HG02759 (cell line): ENCODE measurements around the gene SLC6A19.
"Not testable (repeated sequence)": the region's sequence is repeated elsewhere in the genome, so short reads cannot be mapped to it uniquely, and the experiment has no call there.

Source experiments
- ATAC-seq: cut with Tn5 transposase; IDR thresholded peaks from one replicate; pipeline ENCODE4 v1.9.1; 2021; ENCODE audit warnings: mild to moderate bottlenecking, moderate library complexity; ENCODE audit not compliant: unreplicated experiment

SLC6A19 gene

DNA sequence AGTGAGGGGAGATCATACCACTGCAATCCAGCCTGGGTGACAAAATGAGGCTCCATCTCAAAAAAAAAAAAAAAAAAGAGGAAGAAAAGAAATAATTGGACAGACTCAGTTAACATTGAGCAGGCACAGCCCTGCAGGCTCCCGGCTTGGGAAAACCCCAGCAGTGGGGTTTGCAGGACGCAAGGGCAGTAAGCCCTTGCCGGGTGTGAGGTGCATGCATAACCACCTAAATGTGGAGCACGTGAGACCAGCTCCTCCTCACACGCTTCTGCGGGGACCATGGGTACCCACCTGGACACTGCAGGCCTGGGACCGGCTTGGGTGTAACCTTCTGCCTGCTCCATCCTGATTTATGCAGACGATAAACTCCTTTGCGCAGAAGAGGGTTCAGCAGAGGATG, 19.0 kb downstream of the SLC6A19 start:
- no peak for ATAC-seq

DNA sequence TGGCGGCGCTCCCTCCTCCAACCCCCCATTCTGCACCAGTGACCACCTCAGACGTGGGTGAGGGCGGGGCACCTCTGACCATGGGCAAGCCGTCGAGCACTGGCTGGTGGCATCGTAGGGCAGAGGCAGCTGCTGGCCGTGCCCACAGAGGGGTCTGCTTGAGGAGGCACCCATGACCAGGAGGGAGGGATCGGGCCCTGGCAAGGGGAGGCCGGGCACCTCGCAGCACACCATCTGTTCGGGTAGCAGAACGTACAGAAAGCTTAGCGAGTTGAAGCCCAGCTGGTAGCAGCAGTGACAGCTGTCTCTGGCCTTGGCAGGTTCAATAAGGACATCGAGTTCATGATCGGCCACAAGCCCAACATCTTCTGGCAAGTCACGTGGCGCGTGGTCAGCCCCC, 19.4 kb downstream of the SLC6A19 start:
- no peak for ATAC-seq

DNA sequence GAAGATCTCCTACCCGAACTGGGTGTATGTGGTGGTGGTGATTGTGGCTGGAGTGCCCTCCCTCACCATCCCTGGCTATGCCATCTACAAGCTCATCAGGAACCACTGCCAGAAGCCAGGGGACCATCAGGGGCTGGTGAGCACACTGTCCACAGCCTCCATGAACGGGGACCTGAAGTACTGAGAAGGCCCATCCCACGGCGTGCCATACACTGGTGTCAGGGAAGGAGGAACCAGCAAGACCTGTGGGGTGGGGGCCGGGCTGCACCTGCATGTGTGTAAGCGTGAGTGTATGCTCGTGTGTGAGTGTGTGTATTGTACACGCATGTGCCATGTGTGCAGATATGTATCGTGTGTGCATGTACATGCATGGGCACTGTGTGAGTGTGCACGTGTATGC, 20.3 kb downstream of the SLC6A19 start:
- ATAC-seq, result no peak

DNA sequence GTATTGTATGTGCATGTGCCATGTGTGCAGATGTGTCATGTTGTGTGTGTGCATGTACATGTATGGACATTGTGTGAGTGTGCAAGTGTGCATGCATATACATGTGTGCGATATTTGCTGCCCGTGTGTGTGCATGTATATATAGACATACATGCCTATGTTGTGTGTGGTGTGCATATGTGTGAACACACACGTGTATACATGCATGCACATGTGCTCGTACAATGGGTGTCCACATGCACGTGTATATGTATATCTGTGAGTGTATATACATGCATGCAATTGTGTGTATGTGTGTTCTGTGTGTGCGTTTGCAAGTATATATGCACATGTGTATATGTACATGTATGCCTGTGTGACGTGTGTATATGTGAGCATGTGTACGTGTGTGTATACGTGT, 20.8 kb downstream of the SLC6A19 start:
- no peak for ATAC-seq

DNA sequence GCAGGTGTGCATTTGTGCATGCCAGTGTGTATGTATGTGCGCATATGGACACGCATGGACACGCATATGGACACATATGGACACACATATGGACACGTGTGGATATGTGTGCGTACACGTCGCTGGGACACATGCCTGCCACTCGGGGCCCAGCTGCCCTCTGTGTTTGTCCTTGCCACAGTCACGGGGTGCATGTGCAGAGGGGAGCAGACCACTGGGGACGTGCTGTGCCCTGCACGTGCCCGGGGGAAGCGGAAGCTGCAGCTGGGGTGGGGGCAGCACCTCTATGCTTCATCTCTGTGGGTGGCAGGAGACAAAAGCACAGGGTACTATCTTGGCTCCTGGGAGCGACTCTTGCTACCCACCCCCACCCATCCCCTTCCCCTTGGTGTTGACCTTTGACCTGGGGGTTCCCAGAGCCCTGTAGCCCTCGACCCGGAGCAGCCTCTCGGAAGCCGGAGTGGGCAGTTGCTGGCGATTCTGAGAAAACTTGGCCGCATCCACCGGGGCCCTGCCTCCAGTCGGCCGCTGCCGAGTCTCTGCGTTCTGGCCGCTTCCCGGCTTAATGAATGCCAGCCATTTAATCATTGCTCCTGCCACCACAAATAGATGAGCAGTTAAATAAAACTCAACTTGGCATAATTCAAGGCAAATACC, 21.4 kb downstream of the SLC6A19 start:
- ATAC-seq, result no peak

DNA sequence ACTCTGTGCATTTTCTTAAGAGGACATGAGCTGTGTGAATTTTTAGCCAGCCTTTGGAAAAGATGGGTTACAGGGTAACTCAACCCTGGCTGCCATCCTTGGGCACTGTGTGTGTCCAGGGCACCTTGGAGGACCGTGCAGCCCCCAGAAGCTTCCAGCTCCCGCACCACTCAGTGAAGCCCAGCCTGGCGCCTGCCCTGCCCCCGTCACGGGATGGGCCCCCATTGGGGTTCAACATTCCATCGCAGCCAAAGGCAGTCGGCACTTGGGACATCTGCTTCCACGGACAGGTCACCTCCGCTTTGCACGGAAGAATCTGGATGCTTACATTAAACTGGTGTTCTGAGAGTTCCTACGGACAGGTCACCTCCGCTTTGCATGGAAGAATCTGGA, 21.9 kb downstream of the SLC6A19 start:
- ATAC-seq, result no peak

GRCh38 chr5:1224631-1225030, 23.2 kb downstream of the SLC6A19 start:
- no peak for ATAC-seq

GRCh38 chr5:1225081-1225480, 23.7 kb downstream of the SLC6A19 start, which contains the start of gene SLC6A18:
Gene SLC6A18, plus strand, starts transcription at chr5:1225381. Its CDS starts 97 bp downstream, at chr5:1225478.
- no peak for ATAC-seq

GRCh38 chr5:1226231-1226630, 24.8 kb downstream of the SLC6A19 start:
- ATAC-seq, result no peak

GRCh38 chr5:1226839-1227581, 25.6 kb downstream of the SLC6A19 start:
- ATAC-seq, result no peak

DNA sequence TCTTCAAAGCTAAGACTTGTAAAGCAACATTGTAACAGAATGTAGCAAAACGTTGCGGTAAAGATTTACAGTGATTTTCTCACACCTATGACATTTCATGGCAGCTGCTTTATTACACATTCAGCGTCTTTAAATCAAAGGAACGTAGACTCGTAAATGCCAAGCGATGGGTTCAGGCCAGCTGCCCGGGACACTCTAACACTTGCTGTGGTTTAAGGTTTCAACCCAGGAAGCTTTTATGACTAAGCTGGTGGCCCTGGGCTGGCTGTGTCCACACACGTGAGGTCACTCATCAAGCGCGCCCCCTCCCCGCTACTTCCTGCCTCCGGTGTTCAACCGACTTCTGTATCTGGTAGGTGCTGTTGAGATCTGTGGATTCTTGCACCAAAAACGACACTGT, 26.3 kb downstream of the SLC6A19 start:
- no peak for ATAC-seq

- ATAC-seq, result no peak
Measured at GRCh38 chr5:1228120-1228519, 26.7 kb downstream of the SLC6A19 start.

DNA sequence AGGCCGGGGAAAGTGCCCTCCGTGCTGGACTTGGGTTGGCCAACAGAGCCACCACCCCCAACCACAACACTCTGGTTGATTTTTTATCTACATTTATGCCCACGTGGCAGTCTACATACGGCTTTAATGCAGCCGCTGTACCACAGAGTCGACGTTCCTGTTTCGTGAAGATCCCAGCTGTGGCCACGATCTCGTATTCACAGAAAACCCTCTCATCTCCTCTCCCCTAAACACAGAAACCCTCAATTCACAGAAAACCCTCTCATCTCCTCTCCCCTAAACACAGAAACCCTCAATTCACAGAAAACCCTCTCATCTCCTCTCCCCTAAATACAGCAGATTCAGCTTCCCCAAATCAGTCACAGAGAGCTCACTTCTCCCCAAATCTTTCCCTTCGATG, 27.6 kb downstream of the SLC6A19 start:
- ATAC-seq, result not testable (repeated sequence)

- ATAC-seq, result no peak
Measured at GRCh38 chr5:1229822-1230221, 28.4 kb downstream of the SLC6A19 start.

GRCh38 chr5:1230551-1230950, 29.2 kb downstream of the SLC6A19 start:
- ATAC-seq, result no peak

DNA sequence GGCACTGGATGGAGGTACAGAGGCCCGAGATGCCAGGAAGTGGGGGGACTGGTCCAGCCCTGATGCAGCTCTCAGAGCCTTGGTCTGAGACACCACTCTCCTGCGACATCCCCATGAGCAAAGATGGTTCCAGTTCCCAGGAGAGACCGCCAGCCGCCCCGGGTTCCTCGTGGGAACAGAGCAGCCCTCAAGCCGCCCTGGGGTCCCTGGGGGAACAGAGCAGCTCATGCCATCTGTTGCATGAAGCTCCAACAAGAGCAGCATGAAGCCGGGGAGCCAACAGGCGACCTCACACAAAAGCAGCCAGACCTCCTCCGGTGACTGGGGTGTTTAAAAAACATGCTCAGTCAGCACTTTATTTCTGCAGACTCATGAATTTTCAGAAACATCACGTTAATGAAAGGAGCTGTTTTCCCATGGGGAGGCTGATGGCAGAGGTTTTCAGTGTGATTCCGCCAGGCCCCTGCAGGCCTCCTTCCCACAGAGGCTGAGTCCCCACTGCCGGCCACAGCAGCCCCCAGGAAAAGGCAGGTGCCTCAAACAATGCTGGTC, 30.0 kb downstream of the SLC6A19 start:
- ATAC-seq, result no peak

- no peak for ATAC-seq
Measured at GRCh38 chr5:1232780-1233179, 31.4 kb downstream of the SLC6A19 start.

- ATAC-seq, result no peak
Measured at GRCh38 chr5:1235379-1235778, 34.0 kb downstream of the SLC6A19 start.

DNA sequence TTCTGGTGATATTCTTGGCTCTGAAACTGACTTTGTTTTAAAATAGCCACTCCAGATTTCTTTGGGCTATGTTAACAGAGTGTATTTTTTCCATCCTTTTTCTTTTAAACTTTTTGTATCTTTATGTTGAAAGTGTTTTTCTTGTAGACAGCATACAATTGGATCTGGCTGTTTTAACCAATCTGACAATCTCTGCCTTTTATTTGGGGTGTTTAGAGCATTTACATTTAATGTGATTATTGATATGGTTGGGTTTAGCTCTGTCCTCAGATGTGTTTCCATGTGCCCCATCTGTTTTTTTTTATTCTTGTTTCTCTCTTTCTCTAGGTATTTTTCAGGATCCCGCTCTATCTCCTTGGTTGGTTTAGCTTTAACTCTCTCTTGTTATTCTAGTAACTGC, 34.4 kb downstream of the SLC6A19 start:
- ATAC-seq, result no peak

- ATAC-seq, result no peak
Measured at GRCh38 chr5:1239505-1240251, 38.3 kb downstream of the SLC6A19 start.

DNA sequence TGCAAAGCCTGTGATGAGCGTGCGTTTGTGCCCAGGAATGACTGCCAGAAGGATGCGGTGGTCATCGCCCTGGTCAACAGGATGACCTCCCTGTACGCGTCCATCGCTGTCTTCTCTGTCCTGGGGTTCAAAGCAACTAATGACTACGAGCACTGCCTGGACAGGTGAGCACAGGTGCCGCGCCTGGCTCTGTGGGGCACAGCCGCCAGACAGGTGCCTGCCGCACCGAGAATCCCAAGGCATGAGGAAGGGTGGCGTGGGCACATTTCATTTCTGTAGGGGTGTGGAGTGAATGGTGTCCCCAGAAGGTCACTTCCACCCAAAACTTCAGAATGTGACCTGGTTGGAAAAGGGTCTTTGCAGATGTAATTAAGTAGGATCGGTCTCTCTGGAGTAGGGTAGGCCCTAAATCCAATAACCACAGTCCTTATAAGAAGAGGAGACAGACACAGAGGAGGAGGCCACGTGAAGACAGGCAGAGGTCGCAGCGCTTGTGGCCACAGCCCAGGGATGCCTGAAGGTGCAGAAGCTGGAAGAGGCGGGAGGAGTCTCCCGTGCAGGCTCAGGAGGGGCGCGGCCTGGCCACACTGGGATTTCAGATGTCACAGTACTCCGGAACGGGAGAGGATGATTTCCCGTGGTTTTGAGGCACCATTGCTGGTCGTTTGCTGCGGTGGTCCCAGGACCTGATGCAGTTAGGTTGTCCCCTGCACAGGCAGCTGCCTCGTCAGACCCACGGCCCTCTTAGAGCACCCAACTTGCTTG, 39.3 kb downstream of the SLC6A19 start:
- ATAC-seq, result no peak
